ENCODE results near the gene NOVA2. TPM values are rescaled to one million over a fixed set of nuclear protein-coding genes. Genes with fewer than 3 reads are reported as not detected.

Gene NOVA2
- total RNA-seq, 1 experiment from 2014 or later, result 2.5 TPM

- no peak for TF ChIP-seq ZNF274 (IDR thresholded peaks at IDR 0.05; ENCODE audit: low read depth, low read length)
- no peak for TF ChIP-seq ATF3 (IDR thresholded peaks at IDR 0.05)
- TF ChIP-seq ZBTB33 (IDR thresholded peaks at IDR 0.05; ENCODE audit: extremely low read depth, insufficient replicate concordance, low read length), result no peak
- TF ChIP-seq RAD21 (IDR thresholded peaks at IDR 0.05; ENCODE audit: low read depth), result no peak
- no peak for TF ChIP-seq JUND (IDR thresholded peaks at IDR 0.05)
- TF ChIP-seq SRF (IDR thresholded peaks at IDR 0.05; ENCODE audit: low read depth), result no peak
- TF ChIP-seq CEBPB (IDR thresholded peaks at IDR 0.05; ENCODE audit: low read depth), result no peak
- TF ChIP-seq REST (IDR thresholded peaks at IDR 0.05; ENCODE audit: low read depth), result no peak
- no peak for TF ChIP-seq EZH2 (IDR thresholded peaks at IDR 0.05)
- no peak for TF ChIP-seq MAX (IDR thresholded peaks at IDR 0.05)
- no peak overlapping the region for H2AFZ ChIP-seq (ENCODE audit: low read depth, low read length, poor library complexity, severe bottlenecking)
- no peak overlapping the region for H3K9ac ChIP-seq (ENCODE audit: low read length)
- DNase-seq (ENCODE audit: low read depth, low spot score) (no peak), ATAC-seq (no peak)
- H3K4me2 ChIP-seq (ENCODE audit: low read length), result 0 out of 2 replicates have a peak overlapping the region, but pooled peaks have one; percentile 92
- no peak overlapping the region for H3K27ac ChIP-seq (ENCODE audit: low read depth, low read length)
- ChIA-PET RAD21 (ENCODE audit: low non-redundant PET in 1 of 2, low total read pairs in 2 of 2, uncharacterized antibody in 2 of 2, unreplicated experiment in 2 of 2) (no interaction called here), CTCF (no interaction called here), POLR2A (no interaction called here)
- BruUV-seq (replicated peaks), result no TSS peak
- no peaks in the 10 kb centered on the region for H4K20me1 ChIP-seq (ENCODE audit: insufficient read depth)
- no peaks in the 10 kb centered on the region for H3K27me3 ChIP-seq (ENCODE audit: insufficient read depth, low read length)
- H3K4me3 ChIP-seq (replicated peaks in 1 of 2; ENCODE audit: low read depth in 1 of 2, low read length in 2 of 2), result no peak overlapping the region
- H3K4me1 ChIP-seq (ENCODE audit: control insufficient read depth in 1 of 2, insufficient read depth in 2 of 2, low read length in 2 of 2), result peaks cover 7 to 11% of the 10 kb centered on the region in 2 experiments; a peak in 3 of 4 replicates
- no peaks in the 10 kb centered on the region for H3K9me3 ChIP-seq (ENCODE audit: control insufficient read depth in 1 of 2, insufficient read depth in 1 of 2, low read depth in 1 of 2, low read length in 2 of 2)
- H3K36me3 ChIP-seq (ENCODE audit: control insufficient read depth in 1 of 2, insufficient read depth in 2 of 2, low read length in 2 of 2), result no peaks in the 10 kb centered on the region; a peak in 1 of 4 replicates
- no peaks in the 10 kb centered on the region for H3K9me2 ChIP-seq (ENCODE audit: insufficient read depth)
- intact Hi-C loops (cut with micrococcal nuclease), result no loop called here
- peaks cover 16% of the 10 kb centered on the region; the same call in 1 of the 2 replicates for H3K79me2 ChIP-seq (ENCODE audit: insufficient read depth, low read length)
These were observed 23.3 kb upstream of the NOVA2 start for GRCh38 chr19:45996933-45997332.
